ENCODE measurements around the gene RASGRP1. TPM values are rescaled to one million over a fixed set of nuclear protein-coding genes. Genes with fewer than 3 reads are reported as not detected.
A peak's percentile ranks its signal among the peaks of the same experiment; 100 is the strongest.

RASGRP1 gene
- total RNA-seq, 1 donor from 2014 or later, result 0.42 TPM

- intact Hi-C loops (cut with micrococcal nuclease), result no loop called here
- ATAC-seq (no peak), DNase-seq (no peak)
These were observed 19.4 kb downstream of the RASGRP1 start for GRCh38 chr15:38545179-38545578.

- ATAC-seq, result no peak
- DNase-seq, result no peak
- intact Hi-C loops (cut with micrococcal nuclease), result no loop called here
These were observed 23.6 kb downstream of the RASGRP1 start for GRCh38 chr15:38541026-38541425.

DNA sequence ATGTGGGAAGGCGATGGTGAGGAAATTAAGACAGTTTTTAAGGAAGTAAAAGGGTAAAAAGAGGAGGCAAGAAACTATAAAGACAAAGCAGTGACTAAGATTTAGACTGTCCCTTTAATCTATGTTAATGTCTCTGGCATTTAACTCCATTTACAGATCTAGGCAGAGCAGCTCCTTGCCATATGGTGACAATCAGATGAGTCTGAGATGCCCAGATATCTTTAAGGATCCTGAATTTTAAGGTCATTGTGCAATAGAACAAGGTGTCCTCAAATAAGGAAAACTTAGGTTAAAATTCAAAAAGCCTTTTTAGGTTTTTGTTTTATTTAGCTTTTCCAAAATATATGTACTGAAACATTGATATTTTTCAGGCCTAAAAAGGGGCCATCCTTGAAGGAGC, 24.1 kb downstream of the RASGRP1 start:
- intact Hi-C loops (cut with micrococcal nuclease), result no loop called here
- DNase-seq (no peak), ATAC-seq (no peak)

DNA sequence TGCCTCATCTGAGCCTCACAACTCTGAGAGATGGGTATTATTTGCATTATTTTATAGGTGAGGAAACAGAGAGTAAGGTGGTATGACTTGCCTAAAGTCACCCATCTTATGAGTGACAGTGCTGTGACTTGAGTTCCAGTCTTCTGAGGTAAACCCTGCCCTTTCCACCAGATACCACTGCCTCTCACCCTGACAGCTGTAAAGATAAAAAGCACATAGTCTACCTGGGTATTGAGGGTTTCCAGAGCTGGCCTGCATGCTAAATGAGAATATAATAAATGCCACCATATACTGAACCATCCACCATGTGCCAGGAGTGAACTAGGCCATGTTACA, 25.6 kb downstream of the RASGRP1 start:
- intact Hi-C loops (cut with micrococcal nuclease), result no loop called here
- no peak for ATAC-seq
- DNase-seq, result no peak

DNA sequence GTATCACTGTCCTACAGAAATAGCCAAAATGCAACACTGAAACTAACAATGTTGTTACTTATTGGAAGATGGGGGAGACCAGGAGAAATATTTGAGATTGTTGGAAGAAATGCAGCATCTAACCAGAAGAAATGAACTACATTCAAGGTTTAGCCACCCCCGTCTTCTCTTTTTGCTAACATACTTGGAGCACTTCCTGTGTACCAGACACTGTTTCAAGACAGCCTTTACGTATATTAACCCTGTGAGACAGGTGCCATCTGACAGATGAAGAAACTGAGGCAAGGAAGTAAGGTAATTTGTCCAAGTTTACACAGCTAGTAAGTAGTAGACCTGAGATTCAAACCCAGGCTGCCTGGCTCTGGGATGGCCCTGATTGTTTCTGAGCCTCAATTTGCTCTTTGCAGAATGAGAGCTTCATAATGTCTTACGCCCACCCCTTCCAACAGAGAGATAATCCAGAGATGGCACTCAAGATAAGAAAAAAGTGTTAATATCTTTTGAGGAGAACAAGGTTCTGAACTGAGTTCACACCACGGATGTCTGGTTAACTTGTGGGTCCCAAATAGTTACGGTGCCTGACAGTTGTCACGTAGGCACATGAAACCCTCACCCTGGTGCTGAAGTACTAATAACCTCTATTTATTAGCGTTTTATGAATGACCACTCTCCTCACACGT, 26.1 kb downstream of the RASGRP1 start:
- DNase-seq (no peak), ATAC-seq (no peak)
- intact Hi-C loops (cut with micrococcal nuclease), result no loop called here

DNA sequence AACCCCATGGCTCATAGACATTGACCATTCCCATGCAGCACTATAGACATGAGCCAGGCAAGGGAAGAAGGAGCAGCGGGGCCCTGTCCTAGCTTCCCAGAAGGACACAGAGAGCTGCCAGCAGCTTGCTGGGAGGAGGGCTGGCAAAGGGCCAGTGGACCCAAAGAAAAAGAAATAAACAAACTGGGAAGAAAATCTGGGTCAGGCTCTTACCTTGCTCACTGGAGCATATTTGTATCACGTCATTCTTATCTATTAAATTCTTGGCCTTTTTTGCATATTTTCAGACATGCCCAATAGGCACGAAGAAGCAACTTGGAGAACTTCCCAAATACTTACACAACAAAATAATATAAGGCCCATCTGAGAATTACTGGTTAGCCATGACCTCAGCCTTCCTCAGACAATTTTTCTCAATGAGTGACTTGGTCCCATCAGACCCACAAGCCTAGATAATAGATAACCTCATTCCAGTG, 28.4 kb downstream of the RASGRP1 start:
- ATAC-seq (peak; percentile 86), DNase-seq (peak; percentile 68)

GRCh38 chr15:38535491-38536200, 29.0 kb downstream of the RASGRP1 start:
- DNase-seq (no peak), ATAC-seq (peak; percentile 56)
- intact Hi-C loops (cut with micrococcal nuclease), result no loop called here

More for the DNA sequence above, 28.4 kb downstream of the RASGRP1 start:
- intact Hi-C loops (cut with micrococcal nuclease), result no loop called here

DNA sequence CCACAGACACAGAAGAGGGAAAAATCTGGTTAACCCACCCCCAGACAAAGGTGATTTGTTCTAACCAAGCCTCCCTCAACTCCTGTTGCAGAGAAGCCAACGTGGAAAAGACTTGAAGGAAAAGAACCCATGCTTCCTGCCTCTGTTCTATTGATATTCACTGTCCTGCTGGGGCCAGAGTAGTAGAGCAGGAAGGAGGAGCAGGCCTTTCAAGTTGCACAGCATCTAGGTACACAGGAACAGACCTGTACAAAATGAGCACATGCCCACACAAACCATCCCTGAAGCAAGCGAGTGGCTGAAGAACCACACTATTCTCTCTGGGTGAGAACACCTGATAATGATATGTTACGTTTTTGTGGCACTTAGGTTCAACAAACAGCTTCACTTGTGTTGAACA, 29.9 kb downstream of the RASGRP1 start:
- no peak for ATAC-seq
- no peak for DNase-seq
- intact Hi-C loops (cut with micrococcal nuclease), result no loop called here

DNA sequence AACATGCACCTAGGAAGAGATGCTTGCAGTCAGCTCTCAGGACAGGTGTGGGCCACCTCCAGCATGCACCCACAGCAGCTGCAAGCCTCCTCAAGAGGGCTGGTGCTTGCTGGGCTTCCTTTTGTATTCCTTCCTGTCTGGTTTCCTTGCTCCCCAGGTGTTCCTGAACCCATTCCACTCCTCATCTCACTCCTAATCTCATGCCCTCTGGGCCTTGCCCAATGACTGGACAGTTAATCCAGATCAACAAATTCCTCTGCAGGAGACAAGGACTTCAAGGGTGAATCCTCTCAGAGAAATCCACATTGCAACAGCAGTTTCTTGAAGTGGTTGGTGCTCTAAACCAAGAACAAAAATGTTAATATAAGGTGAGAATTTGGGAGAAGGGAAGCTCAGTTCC, 30.7 kb downstream of the RASGRP1 start:
- no peak for DNase-seq
- intact Hi-C loops (cut with micrococcal nuclease), result no loop called here

GRCh38 chr15:38533416-38533915, 31.1 kb downstream of the RASGRP1 start:
- intact Hi-C loops (cut with micrococcal nuclease), result no loop called here
- no peak for DNase-seq
- ATAC-seq, result no peak

More for the DNA sequence above, 30.7 kb downstream of the RASGRP1 start:
- no peak for ATAC-seq

- ATAC-seq, result no peak
- intact Hi-C loops (cut with micrococcal nuclease), result no loop called here
- DNase-seq, result no peak
These were observed 31.9 kb downstream of the RASGRP1 start for GRCh38 chr15:38532728-38533127.

DNA sequence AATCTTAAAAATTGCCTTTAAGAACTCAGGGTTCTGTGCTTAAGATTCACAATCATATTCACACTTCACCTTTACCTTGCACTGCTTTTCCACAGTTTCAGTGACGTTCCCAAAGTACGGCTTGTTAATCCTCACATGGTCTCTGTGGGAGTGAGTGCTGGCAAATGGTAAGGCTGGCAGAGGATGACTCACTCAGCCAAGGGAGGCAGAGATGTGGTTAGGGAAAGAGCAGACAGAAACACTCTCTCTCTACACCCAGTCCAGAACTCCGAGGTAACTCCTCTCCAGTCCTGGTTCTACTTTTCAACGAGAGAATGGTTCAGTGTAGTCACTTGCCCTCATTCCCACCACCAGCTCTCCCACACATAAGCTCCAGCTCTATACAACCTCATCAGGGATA, 33.1 kb downstream of the RASGRP1 start:
- no peak for DNase-seq
- intact Hi-C loops (cut with micrococcal nuclease), result no loop called here
- no peak for ATAC-seq

DNA sequence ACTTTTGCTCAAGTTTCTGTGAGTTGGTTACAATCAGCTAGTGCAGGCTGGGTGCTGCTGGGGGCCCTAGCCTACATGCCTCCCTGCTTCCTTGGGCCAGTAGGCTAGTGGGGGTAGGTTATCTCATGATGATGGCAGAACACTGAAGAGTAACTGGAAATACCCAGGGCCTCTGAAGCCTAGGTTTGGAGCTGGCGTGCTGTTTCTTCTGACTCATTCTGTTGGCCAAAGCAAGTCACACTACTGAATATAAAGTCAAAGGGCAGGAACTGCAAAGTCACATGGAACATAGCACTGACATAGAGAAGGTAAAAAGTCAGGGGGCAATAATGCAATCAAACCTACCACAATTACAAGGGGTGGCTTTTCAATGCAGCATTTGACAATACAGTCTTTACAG, 34.5 kb downstream of the RASGRP1 start:
- ATAC-seq (no peak), DNase-seq (no peak)
- intact Hi-C loops (cut with micrococcal nuclease), result no loop called here

GRCh38 chr15:38528294-38528693, 36.3 kb downstream of the RASGRP1 start:
- no peak for ATAC-seq
- intact Hi-C loops (cut with micrococcal nuclease), result no loop called here
- no peak for DNase-seq

GRCh38 chr15:38526158-38526557, 38.5 kb downstream of the RASGRP1 start:
- intact Hi-C loops (cut with micrococcal nuclease), result no loop called here

DNA sequence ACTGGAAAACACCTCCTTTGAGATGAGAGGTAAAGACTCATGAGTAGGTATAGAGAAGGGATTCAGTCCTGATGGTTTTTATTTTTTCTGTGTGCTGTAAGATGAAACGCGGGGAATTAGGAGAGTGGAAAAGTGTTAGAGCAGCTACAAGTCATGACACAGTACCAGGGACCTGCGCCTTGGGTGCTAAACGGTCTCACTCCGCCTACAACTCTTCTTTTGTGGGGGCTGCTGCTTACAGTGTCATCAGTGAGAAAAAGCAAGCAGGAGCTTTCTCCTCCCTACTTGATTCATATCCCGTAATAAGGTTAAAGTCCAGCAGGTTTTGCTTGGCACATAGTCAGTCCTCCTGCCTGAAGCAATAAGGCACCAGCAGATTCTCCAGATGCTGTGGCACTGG, 39.1 kb downstream of the RASGRP1 start:
- ATAC-seq (no peak), DNase-seq (no peak)
- intact Hi-C loops (cut with micrococcal nuclease), result no loop called here

More at GRCh38 chr15:38526158-38526557, 38.5 kb downstream of the RASGRP1 start:
- ATAC-seq (no peak), DNase-seq (no peak)

DNA sequence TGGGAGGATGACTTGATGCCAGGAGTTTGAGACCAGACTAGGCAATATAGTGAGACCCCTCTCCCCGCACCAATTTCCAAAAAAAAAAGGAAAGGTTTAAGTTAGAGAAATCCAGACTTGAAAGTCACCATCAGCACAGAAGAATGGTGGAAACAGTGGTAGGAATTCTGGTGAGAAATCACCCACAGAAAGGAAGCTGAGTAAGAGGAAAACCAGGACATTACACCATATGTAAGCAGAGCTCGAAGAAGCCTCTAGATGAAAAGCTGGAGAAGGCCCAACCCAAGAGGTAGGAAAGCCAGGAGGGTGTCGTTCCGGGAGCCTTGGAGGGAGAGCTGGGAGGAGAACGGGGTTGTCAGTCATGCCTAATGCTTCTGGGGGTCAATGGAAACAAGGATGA, 40.5 kb downstream of the RASGRP1 start:
- intact Hi-C loops (cut with micrococcal nuclease), result no loop called here
- ATAC-seq (no peak), DNase-seq (no peak)

DNA sequence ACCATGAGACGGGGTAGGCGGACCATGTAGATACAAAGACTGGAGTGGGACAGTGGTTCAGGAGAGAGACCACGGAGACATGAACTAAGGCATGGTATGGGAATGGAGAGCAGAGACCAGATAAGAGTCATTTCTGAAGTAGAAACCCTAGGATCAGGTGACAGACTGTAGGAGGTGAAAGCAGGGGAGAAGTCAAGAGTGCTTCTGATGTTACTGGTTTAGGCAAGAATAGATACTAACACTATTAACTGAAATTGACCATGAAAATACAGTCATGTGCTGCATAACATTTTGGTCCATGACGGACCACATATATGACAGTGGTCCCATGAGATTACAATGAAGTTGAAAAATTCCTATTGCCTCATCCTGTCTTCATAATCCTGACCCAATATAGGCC, 41.7 kb downstream of the RASGRP1 start:
- ATAC-seq (no peak), DNase-seq (no peak)
- intact Hi-C loops (cut with micrococcal nuclease), result no loop called here

DNA sequence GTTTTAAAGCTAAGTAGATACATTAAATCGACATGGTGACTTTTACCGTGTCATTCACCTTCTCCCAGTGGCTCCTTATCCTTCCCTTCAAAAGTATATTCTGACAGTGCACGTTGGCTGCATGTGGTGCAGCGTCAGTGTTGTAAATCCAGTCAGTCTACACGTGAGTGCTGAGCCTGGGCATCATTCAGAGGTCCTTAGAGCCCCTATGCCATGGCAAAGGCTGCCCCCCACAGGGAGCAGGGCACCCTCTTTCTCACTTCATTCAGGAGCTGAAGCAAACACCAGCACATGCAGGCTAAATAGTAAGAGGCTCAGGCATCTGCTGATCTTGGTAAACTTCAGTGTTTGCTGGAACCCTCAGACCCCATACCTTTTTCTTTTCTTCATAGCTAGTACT, 43.3 kb downstream of the RASGRP1 start:
- ATAC-seq (no peak), DNase-seq (no peak)
- intact Hi-C loops (cut with micrococcal nuclease), result no loop called here

GRCh38 chr15:38520035-38520434, 44.6 kb downstream of the RASGRP1 start:
- DNase-seq, result no peak
- ATAC-seq, result no peak
- intact Hi-C loops (cut with micrococcal nuclease), result no loop called here

GRCh38 chr15:38518084-38518483, 46.5 kb downstream of the RASGRP1 start:
- no peak for ATAC-seq

More at GRCh38 chr15:38518084-38518483, 46.5 kb downstream of the RASGRP1 start:
- intact Hi-C loops (cut with micrococcal nuclease), result no loop called here
- DNase-seq, result no peak
